Ishikawa (cell line): ENCODE measurements around the gene GJA4.

Source experiments
- CREB1 ChIP-seq: IDR thresholded peaks from 2 replicates; pipeline ENCODE4 v1.6.1; 2012; ENCODE audit warnings: low read depth
- EGR1 ChIP-seq: IDR thresholded peaks from 2 replicates; pipeline ENCODE4 v1.6.1; 2012
- EP300 ChIP-seq: IDR thresholded peaks from 2 replicates; pipeline ENCODE4 v1.6.1; 2012; ENCODE audit warnings: borderline replicate concordance
- RAD21 ChIP-seq: IDR thresholded peaks from 2 replicates; pipeline ENCODE4 v1.6.1; 2012; ENCODE audit warnings: low read depth
- TAF1 ChIP-seq: IDR thresholded peaks from 2 replicates; pipeline ENCODE4 v1.6.1; 2012; ENCODE audit warnings: low read depth, mild to moderate bottlenecking
- TF ChIP-seq, protein P1 (sequence below): IDR thresholded peaks from 2 replicates; pipeline ENCODE4 v1.6.1; 2012

DNA sequence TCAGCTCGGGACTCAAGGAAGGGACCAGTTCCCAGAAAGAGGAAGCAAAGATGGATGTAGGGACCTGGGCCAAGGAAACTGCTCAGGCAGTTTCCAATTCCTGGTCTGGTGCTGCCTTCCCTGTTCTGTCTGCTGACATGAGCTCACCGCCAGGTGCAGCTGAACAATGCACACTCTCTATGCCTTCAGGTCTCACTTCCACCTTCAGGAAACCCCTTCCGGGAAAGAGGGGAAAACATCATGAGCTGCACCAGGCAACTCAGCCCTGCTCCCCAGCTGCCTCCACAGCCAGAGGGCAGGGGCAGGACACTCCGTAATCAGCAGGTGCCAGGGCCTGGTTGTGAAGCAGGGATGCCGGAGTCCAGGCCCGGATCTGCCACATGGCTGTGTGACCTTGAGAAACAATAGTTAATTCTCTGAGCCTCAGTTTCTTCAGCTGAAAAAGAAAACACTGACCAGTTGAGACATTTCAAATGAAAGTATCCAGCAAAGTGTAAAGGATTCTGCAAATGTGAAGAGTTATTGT lies 39.0 kb downstream of the GJA4 start:
- TF ChIP-seq TAF1 (no peak), EP300 (no peak), RAD21 (no peak), EGR1 (no peak), CREB1 (no peak)
- TF ChIP-seq, protein P1, sequence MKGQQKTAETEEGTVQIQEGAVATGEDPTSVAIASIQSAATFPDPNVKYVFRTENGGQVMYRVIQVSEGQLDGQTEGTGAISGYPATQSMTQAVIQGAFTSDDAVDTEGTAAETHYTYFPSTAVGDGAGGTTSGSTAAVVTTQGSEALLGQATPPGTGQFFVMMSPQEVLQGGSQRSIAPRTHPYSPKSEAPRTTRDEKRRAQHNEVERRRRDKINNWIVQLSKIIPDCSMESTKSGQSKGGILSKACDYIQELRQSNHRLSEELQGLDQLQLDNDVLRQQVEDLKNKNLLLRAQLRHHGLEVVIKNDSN: no peak
